GM23338 (cell line): ENCODE results near the gene DYNC2H1. TPM values are rescaled to one million over a fixed set of nuclear protein-coding genes. Genes with fewer than 3 reads are reported as not detected.

ENCODE experiments used
- ATAC-seq: fragments of 200-7000 bp; cut with Tn5 transposase; 3 replicates; pipeline ENCODE4 v1.9.1; 2020
- DNase-seq: peaks from one replicate; pipeline ENCODE4 v3.0.0-alpha.2; 2015; ENCODE audit warnings: low spot score
- H2AFZ ChIP-seq: fragments of 200-600 bp; sonication (generic); 2 replicates; pipeline ENCODE4 v1.8.0; 2016; ENCODE audit warnings: antibody characterized with exemption, mild to moderate bottlenecking, moderate library complexity
- H3F3A ChIP-seq: fragments of 200-600 bp; sonication (generic); replicated peaks from 2 replicates; pipeline ENCODE4 v1.8.0; 2017; ENCODE audit warnings: antibody characterized with exemption, mixed run types, low read depth
- H3K27ac ChIP-seq: fragments of 200-600 bp; sonication (generic); 2 replicates; pipeline ENCODE4 v1.6.1; 2016; ENCODE audit warnings: low read depth
- H3K27me3 ChIP-seq: fragments of 200-600 bp; sonication (generic); 2 replicates; pipeline ENCODE4 v1.8.0; 2016; ENCODE audit warnings: mild to moderate bottlenecking, mixed run types, moderate library complexity; ENCODE audit not compliant: insufficient read depth
- H3K36me3 ChIP-seq: fragments of 200-600 bp; sonication (generic); 2 replicates; pipeline ENCODE4 v1.8.0; 2016; ENCODE audit warnings: mild to moderate bottlenecking; ENCODE audit not compliant: insufficient read depth
- H3K4me1 ChIP-seq: fragments of 200-600 bp; sonication (generic); 2 replicates; pipeline ENCODE4 v1.8.0; 2016; ENCODE audit warnings: mild to moderate bottlenecking, moderate library complexity; ENCODE audit not compliant: insufficient read depth
- H3K4me2 ChIP-seq: fragments of 200-600 bp; sonication (generic); 2 replicates; pipeline ENCODE4 v1.7.1; 2017; ENCODE audit warnings: mixed run types
- H3K4me3 ChIP-seq: fragments of 200-600 bp; sonication (generic); 2 replicates; pipeline ENCODE4 v1.6.1; 2016; ENCODE audit warnings: mixed run types
- H3K79me2 ChIP-seq: fragments of 200-600 bp; sonication (generic); replicated peaks from 2 replicates; pipeline ENCODE4 v1.8.0; 2017; ENCODE audit warnings: mild to moderate bottlenecking; ENCODE audit not compliant: insufficient read depth
- H3K9me2 ChIP-seq: fragments of 200-600 bp; sonication (generic); 2 replicates; pipeline ENCODE4 v1.8.0; 2017; ENCODE audit not compliant: insufficient read depth
- H4K20me1 ChIP-seq: fragments of 200-600 bp; sonication (generic); replicated peaks from 2 replicates; pipeline ENCODE4 v1.8.0; 2017; ENCODE audit warnings: mild to moderate bottlenecking; ENCODE audit not compliant: insufficient read depth
- H3K27ac Mint-ChIP-seq: 2 replicates; pipeline ENCODE4 v1.8.0; 2020; ENCODE audit warnings: inconsistent platforms, mild to moderate bottlenecking, moderate library complexity, mixed read lengths
- H3K27me3 Mint-ChIP-seq: 3 replicates; pipeline ENCODE4 v1.8.0; 2022; ENCODE audit warnings: low read depth, mild to moderate bottlenecking, moderate library complexity, mixed read lengths, inconsistent platforms; ENCODE audit not compliant: insufficient read depth, poor library complexity
- H3K36me3 Mint-ChIP-seq: 3 replicates; pipeline ENCODE4 v1.8.0; 2021; ENCODE audit warnings: low read depth, mild to moderate bottlenecking, inconsistent platforms, moderate library complexity, mixed read lengths
- H3K4me1 Mint-ChIP-seq: 3 replicates; pipeline ENCODE4 v1.8.0; 2020; ENCODE audit warnings: mild to moderate bottlenecking, inconsistent platforms, mixed read lengths
- H3K4me3 Mint-ChIP-seq: 3 replicates; pipeline ENCODE4 v1.8.0; 2021; ENCODE audit warnings: moderate library complexity, mild to moderate bottlenecking, inconsistent platforms, mixed read lengths
- H3K9me3 Mint-ChIP-seq: 3 replicates; pipeline ENCODE4 v1.8.0; 2020; ENCODE audit warnings: moderate library complexity, mild to moderate bottlenecking, inconsistent platforms, mixed read lengths
- CREB1 ChIP-seq: fragments of 250-450 bp; sonication (Bioruptor Pico); IDR thresholded peaks from 2 replicates; pipeline ENCODE4 v1.5.0; 2020; ENCODE audit warnings: low read depth, mild to moderate bottlenecking, moderate library complexity
- EZH2 ChIP-seq: fragments of 200-600 bp; sonication (generic); IDR thresholded peaks from one replicate; pipeline ENCODE4 v1.8.0; 2017; ENCODE audit warnings: antibody characterized with exemption, mild to moderate bottlenecking, low read depth; ENCODE audit not compliant: unreplicated experiment
- JUNB ChIP-seq: IDR thresholded peaks from one replicate; pipeline ENCODE4 v1.6.1; 2016; ENCODE audit warnings: antibody characterized with exemption; ENCODE audit not compliant: unreplicated experiment
- NANOG ChIP-seq: IDR thresholded peaks from 2 replicates; pipeline ENCODE4 v1.6.1; 2016; ENCODE audit warnings: antibody characterized with exemption, borderline replicate concordance
- POLR2AphosphoS5 ChIP-seq: IDR thresholded peaks from 2 replicates; pipeline ENCODE4 v1.6.1; 2016; ENCODE audit warnings: antibody characterized with exemption, low read depth
- STAT1 ChIP-seq: IDR thresholded peaks from one replicate; pipeline ENCODE4 v1.6.1; 2016; ENCODE audit warnings: antibody characterized with exemption; ENCODE audit not compliant: unreplicated experiment
- ZNF114 ChIP-seq: fragments of 250-450 bp; sonication (Bioruptor Pico); IDR thresholded peaks from 2 replicates; pipeline ENCODE4 v1.5.0; 2020; ENCODE audit warnings: mild to moderate bottlenecking, moderate library complexity
- polyA plus RNA-seq: library from polyadenylated mRNA; unstranded; fragments of >200 nt; fragmentation: Nextera tagmentation; extraction: Ambion mirVana; gene quantifications from 2 replicates; pipeline ENCODE4 v1.2.1, GENCODE V29; 2016
- total RNA-seq: library from RNA; depleted of rRNA; stranded (reverse); fragments of >200 nt; shearing (Covaris generic); gene quantifications from 2 replicates; pipeline ENCODE4 v1.2.3, GENCODE V29; 2014
- TF ChIP-seq, protein P1 (sequence below): fragments of 250-450 bp; sonication (Bioruptor Pico); IDR thresholded peaks from 2 replicates; pipeline ENCODE4 v1.5.0; 2020; ENCODE audit warnings: mild to moderate bottlenecking, moderate library complexity
- TF ChIP-seq, protein P2 (sequence below): IDR thresholded peaks from one replicate; pipeline ENCODE4 v1.6.1; 2018; ENCODE audit warnings: antibody characterized with exemption; ENCODE audit not compliant: unreplicated experiment

The DYNC2H1 gene
- total and polyA plus RNA-seq, 2 experiments from 2014 or later: 19.3 to 22.5 TPM

DNA sequence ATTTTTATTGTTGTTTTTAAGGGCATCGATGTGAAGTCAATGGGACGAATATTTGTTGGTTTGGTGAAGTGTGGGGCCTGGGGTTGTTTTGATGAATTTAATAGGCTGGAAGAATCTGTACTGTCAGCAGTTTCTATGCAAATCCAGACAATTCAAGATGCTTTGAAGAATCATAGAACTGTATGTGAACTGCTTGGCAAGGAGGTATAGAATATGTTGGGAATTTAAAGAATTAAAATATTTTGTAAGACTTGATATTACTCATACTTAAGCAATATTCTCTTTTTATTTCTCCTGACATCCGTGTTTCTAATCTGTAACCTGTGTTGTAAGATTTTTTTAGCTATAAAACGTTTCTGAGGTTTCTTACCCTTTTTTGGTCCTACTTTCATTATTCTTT is 61.6 kb downstream of the DYNC2H1 start (continued):
- TF ChIP-seq, protein P1, sequence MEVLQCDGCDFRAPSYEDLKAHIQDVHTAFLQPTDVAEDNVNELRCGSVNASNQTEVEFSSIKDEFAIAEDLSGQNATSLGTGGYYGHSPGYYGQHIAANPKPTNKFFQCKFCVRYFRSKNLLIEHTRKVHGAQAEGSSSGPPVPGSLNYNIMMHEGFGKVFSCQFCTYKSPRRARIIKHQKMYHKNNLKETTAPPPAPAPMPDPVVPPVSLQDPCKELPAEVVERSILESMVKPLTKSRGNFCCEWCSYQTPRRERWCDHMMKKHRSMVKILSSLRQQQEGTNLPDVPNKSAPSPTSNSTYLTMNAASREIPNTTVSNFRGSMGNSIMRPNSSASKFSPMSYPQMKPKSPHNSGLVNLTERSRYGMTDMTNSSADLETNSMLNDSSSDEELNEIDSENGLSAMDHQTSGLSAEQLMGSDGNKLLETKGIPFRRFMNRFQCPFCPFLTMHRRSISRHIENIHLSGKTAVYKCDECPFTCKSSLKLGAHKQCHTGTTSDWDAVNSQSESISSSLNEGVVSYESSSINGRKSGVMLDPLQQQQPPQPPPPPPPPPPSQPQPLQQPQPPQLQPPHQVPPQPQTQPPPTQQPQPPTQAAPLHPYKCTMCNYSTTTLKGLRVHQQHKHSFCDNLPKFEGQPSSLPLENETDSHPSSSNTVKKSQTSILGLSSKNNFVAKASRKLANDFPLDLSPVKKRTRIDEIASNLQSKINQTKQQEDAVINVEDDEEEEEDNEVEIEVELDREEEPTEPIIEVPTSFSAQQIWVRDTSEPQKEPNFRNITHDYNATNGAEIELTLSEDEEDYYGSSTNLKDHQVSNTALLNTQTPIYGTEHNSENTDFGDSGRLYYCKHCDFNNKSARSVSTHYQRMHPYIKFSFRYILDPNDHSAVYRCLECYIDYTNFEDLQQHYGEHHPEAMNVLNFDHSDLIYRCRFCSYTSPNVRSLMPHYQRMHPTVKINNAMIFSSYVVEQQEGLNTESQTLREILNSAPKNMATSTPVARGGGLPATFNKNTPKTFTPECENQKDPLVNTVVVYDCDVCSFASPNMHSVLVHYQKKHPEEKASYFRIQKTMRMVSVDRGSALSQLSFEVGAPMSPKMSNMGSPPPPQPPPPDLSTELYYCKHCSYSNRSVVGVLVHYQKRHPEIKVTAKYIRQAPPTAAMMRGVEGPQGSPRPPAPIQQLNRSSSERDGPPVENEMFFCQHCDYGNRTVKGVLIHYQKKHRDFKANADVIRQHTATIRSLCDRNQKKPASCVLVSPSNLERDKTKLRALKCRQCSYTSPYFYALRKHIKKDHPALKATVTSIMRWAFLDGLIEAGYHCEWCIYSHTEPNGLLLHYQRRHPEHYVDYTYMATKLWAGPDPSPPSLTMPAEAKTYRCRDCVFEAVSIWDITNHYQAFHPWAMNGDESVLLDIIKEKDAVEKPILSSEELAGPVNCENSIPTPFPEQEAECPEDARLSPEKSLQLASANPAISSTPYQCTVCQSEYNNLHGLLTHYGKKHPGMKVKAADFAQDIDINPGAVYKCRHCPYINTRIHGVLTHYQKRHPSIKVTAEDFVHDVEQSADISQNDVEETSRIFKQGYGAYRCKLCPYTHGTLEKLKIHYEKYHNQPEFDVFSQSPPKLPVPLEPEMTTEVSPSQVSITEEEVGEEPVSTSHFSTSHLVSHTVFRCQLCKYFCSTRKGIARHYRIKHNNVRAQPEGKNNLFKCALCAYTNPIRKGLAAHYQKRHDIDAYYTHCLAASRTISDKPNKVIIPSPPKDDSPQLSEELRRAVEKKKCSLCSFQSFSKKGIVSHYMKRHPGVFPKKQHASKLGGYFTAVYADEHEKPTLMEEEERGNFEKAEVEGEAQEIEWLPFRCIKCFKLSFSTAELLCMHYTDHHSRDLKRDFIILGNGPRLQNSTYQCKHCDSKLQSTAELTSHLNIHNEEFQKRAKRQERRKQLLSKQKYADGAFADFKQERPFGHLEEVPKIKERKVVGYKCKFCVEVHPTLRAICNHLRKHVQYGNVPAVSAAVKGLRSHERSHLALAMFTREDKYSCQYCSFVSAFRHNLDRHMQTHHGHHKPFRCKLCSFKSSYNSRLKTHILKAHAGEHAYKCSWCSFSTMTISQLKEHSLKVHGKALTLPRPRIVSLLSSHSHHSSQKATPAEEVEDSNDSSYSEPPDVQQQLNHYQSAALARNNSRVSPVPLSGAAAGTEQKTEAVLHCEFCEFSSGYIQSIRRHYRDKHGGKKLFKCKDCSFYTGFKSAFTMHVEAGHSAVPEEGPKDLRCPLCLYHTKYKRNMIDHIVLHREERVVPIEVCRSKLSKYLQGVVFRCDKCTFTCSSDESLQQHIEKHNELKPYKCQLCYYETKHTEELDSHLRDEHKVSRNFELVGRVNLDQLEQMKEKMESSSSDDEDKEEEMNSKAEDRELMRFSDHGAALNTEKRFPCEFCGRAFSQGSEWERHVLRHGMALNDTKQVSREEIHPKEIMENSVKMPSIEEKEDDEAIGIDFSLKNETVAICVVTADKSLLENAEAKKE (CRISPR knock-in tag): no peak
- no peak for TF ChIP-seq CREB1 (CRISPR knock-in tag)
- TF ChIP-seq POLR2AphosphoS5: no peak
- no peak for TF ChIP-seq EZH2
- no peak for TF ChIP-seq JUNB

DNA sequence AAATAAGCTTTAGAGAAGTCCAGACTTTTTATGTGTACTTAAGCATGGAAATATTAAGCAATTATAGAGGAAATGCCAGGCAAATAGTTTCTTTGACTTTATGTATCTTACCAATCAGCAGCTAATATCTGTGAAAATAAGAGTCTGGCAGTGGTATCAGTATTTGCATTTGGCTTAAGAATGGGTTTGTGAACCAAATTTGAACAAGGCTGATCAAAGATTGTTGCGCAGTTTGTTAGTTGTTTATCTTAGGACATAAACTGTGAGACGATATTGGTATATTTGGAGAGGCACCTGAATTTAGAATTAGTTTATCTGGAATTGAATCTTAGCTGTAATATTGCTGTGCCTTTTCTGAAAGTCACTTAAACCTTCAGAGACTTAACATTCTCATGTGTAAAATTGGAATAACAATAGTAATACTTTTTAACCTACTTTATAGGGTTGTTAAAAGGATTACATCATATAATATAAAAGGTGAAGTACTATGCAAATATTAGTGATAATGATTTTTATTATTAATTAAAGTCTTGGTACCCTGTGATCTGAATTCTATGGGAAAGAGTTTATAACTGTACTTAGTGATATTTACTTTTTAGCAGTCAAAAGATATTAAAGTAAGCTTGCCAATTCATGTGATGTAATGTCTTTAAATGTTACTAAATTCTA is 66.4 kb downstream of the DYNC2H1 start:
- H3K27me3 Mint-ChIP-seq: no peaks in the 10 kb centered on the region
- ATAC-seq: no peak
- TF ChIP-seq NANOG: no peak
- no peak for TF ChIP-seq STAT1
- TF ChIP-seq POLR2AphosphoS5: no peak
- no peak for TF ChIP-seq EZH2
- no peak for TF ChIP-seq JUNB
- no peak for TF ChIP-seq ZNF114 (CRISPR knock-in tag)
- TF ChIP-seq, protein P2, sequence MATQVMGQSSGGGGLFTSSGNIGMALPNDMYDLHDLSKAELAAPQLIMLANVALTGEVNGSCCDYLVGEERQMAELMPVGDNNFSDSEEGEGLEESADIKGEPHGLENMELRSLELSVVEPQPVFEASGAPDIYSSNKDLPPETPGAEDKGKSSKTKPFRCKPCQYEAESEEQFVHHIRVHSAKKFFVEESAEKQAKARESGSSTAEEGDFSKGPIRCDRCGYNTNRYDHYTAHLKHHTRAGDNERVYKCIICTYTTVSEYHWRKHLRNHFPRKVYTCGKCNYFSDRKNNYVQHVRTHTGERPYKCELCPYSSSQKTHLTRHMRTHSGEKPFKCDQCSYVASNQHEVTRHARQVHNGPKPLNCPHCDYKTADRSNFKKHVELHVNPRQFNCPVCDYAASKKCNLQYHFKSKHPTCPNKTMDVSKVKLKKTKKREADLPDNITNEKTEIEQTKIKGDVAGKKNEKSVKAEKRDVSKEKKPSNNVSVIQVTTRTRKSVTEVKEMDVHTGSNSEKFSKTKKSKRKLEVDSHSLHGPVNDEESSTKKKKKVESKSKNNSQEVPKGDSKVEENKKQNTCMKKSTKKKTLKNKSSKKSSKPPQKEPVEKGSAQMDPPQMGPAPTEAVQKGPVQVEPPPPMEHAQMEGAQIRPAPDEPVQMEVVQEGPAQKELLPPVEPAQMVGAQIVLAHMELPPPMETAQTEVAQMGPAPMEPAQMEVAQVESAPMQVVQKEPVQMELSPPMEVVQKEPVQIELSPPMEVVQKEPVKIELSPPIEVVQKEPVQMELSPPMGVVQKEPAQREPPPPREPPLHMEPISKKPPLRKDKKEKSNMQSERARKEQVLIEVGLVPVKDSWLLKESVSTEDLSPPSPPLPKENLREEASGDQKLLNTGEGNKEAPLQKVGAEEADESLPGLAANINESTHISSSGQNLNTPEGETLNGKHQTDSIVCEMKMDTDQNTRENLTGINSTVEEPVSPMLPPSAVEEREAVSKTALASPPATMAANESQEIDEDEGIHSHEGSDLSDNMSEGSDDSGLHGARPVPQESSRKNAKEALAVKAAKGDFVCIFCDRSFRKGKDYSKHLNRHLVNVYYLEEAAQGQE: no peak
- TF ChIP-seq CREB1 (CRISPR knock-in tag): no peak

More for the DNA sequence above, 66.4 kb downstream of the DYNC2H1 start:
- Mint-ChIP-seq H3K9me3 (no peaks in the 10 kb centered on the region), H3K27ac (no peak overlapping the region), H3K4me1 (no peaks in the 10 kb centered on the region), H3K4me3 (no peak overlapping the region), H3K36me3 (no peaks in the 10 kb centered on the region; the same call in 2 of the 3 replicates)
- no peak overlapping the region for H3K27ac ChIP-seq
- H3F3A ChIP-seq: no peaks in the 10 kb centered on the region
- H3K4me2 ChIP-seq: no peak overlapping the region
- H3K9me2 ChIP-seq: no peaks in the 10 kb centered on the region
- H3K36me3 ChIP-seq: no peaks in the 10 kb centered on the region
- no peak overlapping the region for H2AFZ ChIP-seq
- no peaks in the 10 kb centered on the region for H4K20me1 ChIP-seq
- no peaks in the 10 kb centered on the region for H3K79me2 ChIP-seq
- no peaks in the 10 kb centered on the region for H3K27me3 ChIP-seq
- no peak overlapping the region for H3K4me3 ChIP-seq
- H3K4me1 ChIP-seq: no peaks in the 10 kb centered on the region
- no peak for DNase-seq
